Large intestine (tissue), 3 donors: ENCODE measurements around the gene ATP6V0C. TPM values are rescaled to one million over a fixed set of nuclear protein-coding genes. Genes with fewer than 3 reads are reported as not detected.
A peak's percentile ranks its signal among the peaks of the same experiment; 100 is the strongest.
"Not testable (repeated sequence)": the region's sequence is repeated elsewhere in the genome, so short reads cannot be mapped to it uniquely, and the experiment has no call there.

Experiments
- DNase-seq, 2 donors: peaks; one replicate each; pipeline versions ENCODE4 v3.0.0 to v3.0.0-alpha.2; 2013
- H3K27ac ChIP-seq: one replicate; pipeline ENCODE4 v1.5.1; 2013; ENCODE audit warnings: low read length
- H3K27me3 ChIP-seq: 2 replicates; pipeline ENCODE4 v1.6.1; 2013; ENCODE audit warnings: low read length; ENCODE audit not compliant: control insufficient read depth, insufficient read depth
- H3K36me3 ChIP-seq: 2 replicates; pipeline ENCODE4 v1.6.1; 2013; ENCODE audit warnings: low read length; ENCODE audit not compliant: control insufficient read depth, insufficient read depth
- H3K4me1 ChIP-seq: one replicate; pipeline ENCODE4 v1.6.1; 2013; ENCODE audit warnings: low read length; ENCODE audit not compliant: control insufficient read depth, insufficient read depth
- H3K4me3 ChIP-seq: one replicate; pipeline ENCODE4 v1.5.1; 2013; ENCODE audit warnings: low read length
- H3K9me3 ChIP-seq: one replicate; pipeline ENCODE4 v1.6.1; 2013; ENCODE audit warnings: mild to moderate bottlenecking, low read depth, low read length, moderate library complexity; ENCODE audit not compliant: control insufficient read depth
- WGBS: methylation state at CpG from one replicate; pipeline ENCODE4 v1.1.5; 2013; ENCODE audit warnings: low lambda C conversion rate; ENCODE audit not compliant: insufficient coverage; 5-methylcytosine and 5-hydroxymethylcytosine counted together
- polyA plus RNA-seq: library from polyadenylated mRNA; unstranded; fragments of 120-200 nt; gene quantifications from one replicate; pipeline ENCODE4 v1.2.1, GENCODE V29; 2013

Gene ATP6V0C
- polyA plus RNA-seq, 1 donor, result 246 TPM

- no CpG with 5 or more reads among the region's 9 CpGs for WGBS
- no peaks in the 10 kb centered on the region for H3K27me3 ChIP-seq
- H3K27ac ChIP-seq, result no peak overlapping the region
- no peak overlapping the region for H3K4me3 ChIP-seq
- DNase-seq, result peak in 1 of 2 donors; percentile 15
- H3K36me3 ChIP-seq, result peaks cover 2% of the 10 kb centered on the region
- peaks cover 30% of the 10 kb centered on the region for H3K4me1 ChIP-seq
- no peaks in the 10 kb centered on the region for H3K9me3 ChIP-seq
These were observed 21.9 kb downstream of the ATP6V0C start for GRCh38 chr16:2535625-2536013.

DNA sequence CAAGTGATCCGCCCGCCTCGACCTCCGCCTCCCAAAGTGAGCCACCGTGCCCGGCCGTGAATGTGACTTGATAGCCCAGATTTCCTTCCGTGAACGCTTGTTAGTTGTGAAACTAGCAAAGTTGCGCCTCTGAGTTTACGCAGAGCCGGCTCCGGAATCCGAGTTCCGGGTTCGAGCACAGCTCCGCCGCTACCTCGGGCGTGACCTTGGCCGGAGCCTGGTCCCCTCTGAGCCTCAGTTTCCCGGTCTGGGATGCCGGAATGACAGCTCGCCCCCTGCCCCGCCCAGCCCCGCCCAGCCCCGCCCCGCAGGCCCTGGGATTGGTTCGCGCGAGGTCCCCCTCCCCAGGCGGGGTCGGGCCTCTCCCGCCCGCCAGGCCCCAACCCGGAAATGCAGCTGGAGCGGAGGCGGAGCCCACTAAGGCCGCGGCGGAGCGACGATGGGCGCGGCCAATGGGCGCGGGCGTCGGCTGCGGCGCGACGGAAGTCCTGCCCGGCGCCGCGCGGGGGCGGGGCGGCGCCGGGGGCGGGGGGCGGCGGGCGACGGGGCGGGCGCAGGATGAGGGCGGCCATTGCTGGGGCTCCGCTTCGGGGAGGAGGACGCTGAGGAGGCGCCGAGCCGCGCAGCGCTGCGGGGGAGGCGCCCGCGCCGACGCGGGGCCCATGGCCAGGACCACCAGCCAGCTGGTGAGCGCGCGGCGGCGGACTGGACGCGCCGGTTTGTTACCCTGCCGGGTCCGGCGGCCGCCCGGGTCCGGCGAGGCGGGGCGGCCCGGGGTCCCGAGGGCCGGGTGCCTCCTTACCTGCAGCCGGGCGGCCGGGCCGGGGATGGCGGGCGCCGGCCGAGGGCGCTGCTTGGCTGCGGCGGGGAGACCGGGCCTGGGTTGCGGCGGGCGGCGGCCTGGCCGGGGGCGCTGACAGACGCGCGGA lies 24.0 kb downstream of the ATP6V0C start, which contains the start of gene PDPK1:
Gene PDPK1 (plus strand): TSS at position 571 of the 929 bp plus-strand sequence. CDS start 92 bp downstream, at position 663.
- peak within 1 kb of the TSS; percentile 80 for H3K4me3 ChIP-seq
- no CpG with 5 or more reads among the region's 126 CpGs for WGBS
- peak within 1 kb of the TSS; percentile 75 for H3K27ac ChIP-seq
- peaks cover 2% of the 10 kb centered on the region for H3K36me3 ChIP-seq
- no peaks in the 10 kb centered on the region for H3K27me3 ChIP-seq
- H3K9me3 ChIP-seq, result no peaks in the 10 kb centered on the region
- DNase-seq, result peak; percentile 95 to 96
- H3K4me1 ChIP-seq, result peaks cover 28% of the 10 kb centered on the region

- not testable (repeated sequence) for H3K36me3 ChIP-seq, H3K27me3 ChIP-seq, DNase-seq, H3K4me3 ChIP-seq, H3K27ac ChIP-seq, H3K9me3 ChIP-seq
- H3K4me1 ChIP-seq, result peaks cover 28% of the 10 kb centered on the region
- 100% methylated on average over 2 of the region's 24 CpGs for WGBS
These were observed 25.6 kb downstream of the ATP6V0C start for GRCh38 chr16:2539192-2539844.

- no CpG with 5 or more reads among the region's 14 CpGs for WGBS
- H3K36me3 ChIP-seq, H3K27ac ChIP-seq, DNase-seq, H3K9me3 ChIP-seq, H3K27me3 ChIP-seq, H3K4me3 ChIP-seq: not testable (repeated sequence)
- H3K4me1 ChIP-seq, result peaks cover 28% of the 10 kb centered on the region
These were observed 26.2 kb downstream of the ATP6V0C start for GRCh38 chr16:2539845-2540458.

GRCh38 chr16:2540912-2541311 lies 27.2 kb downstream of the ATP6V0C start:
- not testable (repeated sequence) for H3K27ac ChIP-seq, H3K9me3 ChIP-seq, H3K27me3 ChIP-seq, H3K36me3 ChIP-seq, DNase-seq, H3K4me3 ChIP-seq
- WGBS, result no CpG with 5 or more reads among the region's 4 CpGs
- H3K4me1 ChIP-seq, result peaks cover 28% of the 10 kb centered on the region

DNA sequence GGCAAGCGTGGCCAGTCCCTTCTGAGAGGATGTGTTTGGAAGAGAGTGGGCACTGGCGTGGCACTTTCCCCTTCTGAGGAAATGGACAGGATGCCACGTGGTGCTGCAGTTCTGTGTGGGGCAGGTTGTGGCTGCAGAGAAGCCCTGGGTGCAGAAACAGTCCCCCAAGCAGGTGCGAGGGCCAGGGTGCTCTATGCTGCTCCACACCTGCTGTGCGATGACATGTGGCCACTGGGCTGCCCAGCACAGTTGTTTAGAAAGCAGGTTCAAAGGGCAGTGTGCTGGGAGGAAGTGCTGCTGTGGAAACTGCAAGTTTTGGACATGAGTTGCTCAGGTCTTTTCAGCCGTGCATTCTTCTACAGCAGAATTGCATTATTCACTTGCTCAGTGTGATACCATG lies 27.7 kb downstream of the ATP6V0C start:
- H3K36me3 ChIP-seq, H3K27ac ChIP-seq, H3K4me3 ChIP-seq, H3K27me3 ChIP-seq, H3K9me3 ChIP-seq: not testable (repeated sequence)
- peak in 1 of 2 donors; percentile 69 for DNase-seq
- peaks cover 26% of the 10 kb centered on the region for H3K4me1 ChIP-seq
- 0% methylated on average over 1 of the region's 6 CpGs for whole genome bisulfite sequencing

DNA sequence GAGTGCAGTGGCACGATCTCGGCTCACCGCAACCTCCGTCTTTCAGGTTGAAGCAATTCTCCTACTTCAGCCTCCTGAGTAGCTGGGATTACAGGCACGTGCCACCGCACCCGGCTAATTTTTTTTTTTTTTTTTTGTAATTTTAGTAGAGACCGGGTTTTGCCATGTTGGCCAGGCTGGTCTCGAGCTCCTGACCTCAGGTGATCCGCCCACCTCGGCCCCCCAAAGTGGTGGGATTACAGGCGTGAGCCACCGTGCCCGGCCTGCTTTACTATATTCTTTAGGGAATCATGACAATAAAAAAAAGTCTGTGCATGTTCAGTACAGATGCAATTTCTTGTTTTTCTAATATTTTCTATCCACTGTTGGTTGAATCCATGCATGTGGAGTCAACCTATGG lies 30.0 kb downstream of the ATP6V0C start:
- H3K27me3 ChIP-seq, H3K4me3 ChIP-seq, H3K9me3 ChIP-seq, DNase-seq, H3K36me3 ChIP-seq, H3K27ac ChIP-seq: not testable (repeated sequence)
- WGBS, result 75% methylated on average over 4 of the region's 14 CpGs
- H3K4me1 ChIP-seq, result peaks cover 22% of the 10 kb centered on the region

GRCh38 chr16:2550283-2550878 lies 36.6 kb downstream of the ATP6V0C start:
- H3K9me3 ChIP-seq, H3K4me3 ChIP-seq: not testable (repeated sequence)
- no CpG with 5 or more reads among the region's 14 CpGs for WGBS

GRCh38 chr16:2551420-2551889 lies 37.7 kb downstream of the ATP6V0C start:
- peak overlapping the region; percentile 78 for H3K27ac ChIP-seq
- DNase-seq, result peak in 1 of 2 donors; percentile 50
- WGBS, result 50% methylated on average over 5 of the region's 17 CpGs
- H3K4me3 ChIP-seq, H3K4me1 ChIP-seq, H3K9me3 ChIP-seq, H3K27me3 ChIP-seq, H3K36me3 ChIP-seq: not testable (repeated sequence)

More at GRCh38 chr16:2550283-2550878, 36.6 kb downstream of the ATP6V0C start:
- DNase-seq, H3K4me1 ChIP-seq, H3K36me3 ChIP-seq, H3K27me3 ChIP-seq, H3K27ac ChIP-seq: not testable (repeated sequence)
